H1 (cell line): ENCODE results near the gene NECTIN2. TPM values are rescaled to one million over a fixed set of nuclear protein-coding genes. Genes with fewer than 3 reads are reported as not detected.

Source experiments
- CTCF ChIA-PET: fragments of 300-600 bp; sonication (Branson Sonifier 250); formaldehyde crosslinking; loops from one replicate; lab custom pipeline; 2021; ENCODE audit not compliant: partially characterized antibody; lab: Charles Lee
- POLR2A ChIA-PET: fragments of 300-600 bp; sonication (Branson Sonifier 250); formaldehyde crosslinking; loops from one replicate; lab custom pipeline; 2021; ENCODE audit warnings: inconsistent platforms; ENCODE audit not compliant: partially characterized antibody; lab: Charles Lee
- DNase-seq, 2 experiments: peaks; one replicate each; pipeline versions ENCODE4 v3.0.0 to v3.0.0-alpha.2; 2010 to 2022; ENCODE audit warnings: low spot score in 2 of 2, low read depth in 1 of 2, mixed read lengths in 1 of 2
- FAIRE-seq: peaks from 2 replicates; lab custom pipeline; 2011; peaks lifted over from hg19 to GRCh38; lab: Jason Lieb, UNC
- H2AFZ ChIP-seq: 2 replicates; pipeline ENCODE4 v1.8.1; 2012; ENCODE audit warnings: low read length, inconsistent platforms
- H2AK5ac ChIP-seq: 2 replicates; pipeline ENCODE4 v1.6.1; 2013; ENCODE audit warnings: low read depth, low read length
- H2BK120ac ChIP-seq: replicated peaks from 2 replicates; pipeline ENCODE3; 2013; ENCODE audit warnings: low read depth, low read length, inconsistent platforms
- H2BK12ac ChIP-seq: 2 replicates; pipeline ENCODE4 v1.6.1; 2013; ENCODE audit warnings: low read depth, low read length
- H2BK15ac ChIP-seq: 2 replicates; pipeline ENCODE4 v1.6.1; 2013; ENCODE audit warnings: low read length
- H2BK20ac ChIP-seq: 2 replicates; pipeline ENCODE4 v1.6.1; 2013; ENCODE audit warnings: low read length
- H2BK5ac ChIP-seq: 2 replicates; pipeline ENCODE4 v1.6.1; 2013; ENCODE audit warnings: low read depth, low read length
- H3K14ac ChIP-seq: 2 replicates; pipeline ENCODE4 v1.6.1; 2013; ENCODE audit warnings: inconsistent platforms; ENCODE audit not compliant: insufficient read length
- H3K18ac ChIP-seq: 2 replicates; pipeline ENCODE4 v1.6.1; 2013; ENCODE audit warnings: low read length; ENCODE audit errors: extremely low read depth
- H3K23ac ChIP-seq: 2 replicates; pipeline ENCODE4 v1.6.1; 2013; ENCODE audit warnings: inconsistent platforms; ENCODE audit not compliant: insufficient read length
- H3K23me2 ChIP-seq: 2 replicates; pipeline ENCODE4 v1.6.1; 2013; ENCODE audit warnings: low read depth, low read length
- H3K27ac ChIP-seq: 2 replicates; pipeline ENCODE4 v1.6.1; 2011; ENCODE audit warnings: low read depth, low read length, inconsistent platforms
- H3K27me3 ChIP-seq, 4 experiments: replicated peaks in 1 of 4; 1 replicate in 1 of 4; 2 replicates in 3 of 4; pipeline versions ENCODE4 v1.6.1 to v1.8.1; 2011 to 2013; ENCODE audit warnings: low read length in 3 of 4, mild to moderate bottlenecking in 3 of 4, inconsistent platforms in 2 of 4, mixed read lengths in 2 of 4, moderate library complexity in 1 of 4; ENCODE audit not compliant: control insufficient read depth in 3 of 4, insufficient read depth in 3 of 4; ENCODE audit errors: extremely low read depth in 1 of 4
- H3K36me3 ChIP-seq, 4 experiments: 2 replicates each; pipeline versions ENCODE4 v1.6.1 to v1.8.1; 2011 to 2013; ENCODE audit warnings: mild to moderate bottlenecking in 4 of 4, low read length in 3 of 4, moderate library complexity in 2 of 4, control low read depth in 1 of 4, inconsistent platforms in 1 of 4; ENCODE audit not compliant: insufficient read depth in 4 of 4, control insufficient read depth in 2 of 4
- H3K4ac ChIP-seq: replicated peaks from 2 replicates; pipeline ENCODE3; 2013; ENCODE audit warnings: low read length, low read depth, mixed read lengths, inconsistent platforms; ENCODE audit not compliant: insufficient read length
- H3K4me1 ChIP-seq, 4 experiments: replicated peaks in 1 of 4; 1 replicate in 1 of 4; 2 replicates in 3 of 4; pipeline versions ENCODE4 v1.6.1 to v1.8.1; 2011 to 2013; ENCODE audit warnings: low read length in 3 of 4, inconsistent platforms in 2 of 4, mixed read lengths in 1 of 4; ENCODE audit not compliant: insufficient read depth in 4 of 4, control insufficient read depth in 3 of 4
- H3K4me2 ChIP-seq, 2 experiments: 2 replicates each; pipeline versions ENCODE4 v1.6.1 to v1.8.1; 2011 to 2013; ENCODE audit warnings: low read depth in 2 of 2, low read length in 2 of 2, control low read depth in 1 of 2, inconsistent platforms in 1 of 2, mild to moderate bottlenecking in 1 of 2; ENCODE audit not compliant: insufficient read depth in 1 of 2
- H3K4me3 ChIP-seq, 4 experiments: fragments of 200-600, 300-600 bp in 1 of 4; sonication (generic), shearing (Covaris generic), sonication (Bioruptor Twin) in 1 of 4; 2 replicates each; pipeline versions ENCODE4 v1.5.1 to v1.8.1; 2011 to 2016; ENCODE audit warnings: low read length in 4 of 4, low read depth in 3 of 4, control low read depth in 2 of 4, inconsistent platforms in 2 of 4, mild to moderate bottlenecking in 2 of 4, mixed read lengths in 1 of 4, moderate library complexity in 1 of 4; ENCODE audit not compliant: insufficient read depth in 2 of 4; ENCODE audit errors: extremely low read depth in 1 of 4
- H3K56ac ChIP-seq: replicated peaks from 2 replicates; pipeline ENCODE3; 2013; ENCODE audit warnings: low read depth, mild to moderate bottlenecking, mixed read lengths, low read length, inconsistent platforms; ENCODE audit not compliant: insufficient read length
- H3K79me1 ChIP-seq: 2 replicates; pipeline ENCODE4 v1.6.1; 2013; ENCODE audit warnings: low read depth, low read length, control low read depth
- H3K79me2 ChIP-seq, 2 experiments: 2 replicates each; pipeline versions ENCODE4 v1.6.1 to v1.8.1; 2012 to 2013; ENCODE audit warnings: low read length in 2 of 2, mild to moderate bottlenecking in 2 of 2, inconsistent platforms in 1 of 2; ENCODE audit not compliant: insufficient read depth in 2 of 2, control insufficient read depth in 1 of 2
- H3K9ac ChIP-seq, 4 experiments: replicated peaks in 1 of 4; 1 replicate in 1 of 4; 2 replicates in 3 of 4; pipeline versions ENCODE4 v1.6.1 to v1.8.1; 2011 to 2013; ENCODE audit warnings: low read depth in 3 of 4, low read length in 3 of 4, control low read depth in 2 of 4, mild to moderate bottlenecking in 2 of 4, moderate library complexity in 2 of 4, inconsistent platforms in 1 of 4; ENCODE audit errors: extremely low read depth in 1 of 4
- H3K9me3 ChIP-seq, 2 experiments: 2 replicates each; pipeline versions ENCODE4 v1.6.1 to v1.8.1; 2012 to 2013; ENCODE audit warnings: mild to moderate bottlenecking in 2 of 2, moderate library complexity in 2 of 2, control low read depth in 1 of 2, inconsistent platforms in 1 of 2, low read depth in 1 of 2, low read length in 1 of 2, mixed read lengths in 1 of 2; ENCODE audit not compliant: insufficient read depth in 2 of 2
- H4K20me1 ChIP-seq, 2 experiments: replicated peaks in 1 of 2; 2 replicates each; pipeline versions ENCODE3 to v1.8.1; 2011 to 2013; ENCODE audit warnings: inconsistent platforms in 2 of 2, low read length in 2 of 2, mild to moderate bottlenecking in 1 of 2; ENCODE audit not compliant: insufficient read depth in 2 of 2, control insufficient read depth in 1 of 2
- H4K5ac ChIP-seq: 2 replicates; pipeline ENCODE4 v1.6.1; 2013; ENCODE audit warnings: low read length, low read depth, mixed read lengths, inconsistent platforms; ENCODE audit not compliant: insufficient read length
- H4K8ac ChIP-seq: 2 replicates; pipeline ENCODE4 v1.8.0; 2013; ENCODE audit warnings: mild to moderate bottlenecking, moderate library complexity, low read length, inconsistent platforms; ENCODE audit not compliant: insufficient read depth; ENCODE audit errors: extremely low read depth
- H4K91ac ChIP-seq: replicated peaks from 2 replicates; pipeline ENCODE3; 2013; ENCODE audit warnings: low read length, mixed read lengths, inconsistent platforms; ENCODE audit not compliant: insufficient read length
- CEBPB ChIP-seq: IDR thresholded peaks from 2 replicates; pipeline ENCODE4 v1.6.1; 2012; ENCODE audit warnings: low read depth, low read length
- CHD1 ChIP-seq: IDR thresholded peaks from 2 replicates; pipeline ENCODE4 v1.6.1; 2012; ENCODE audit warnings: low read depth, low read length, improper control_type of control experiment
- CTBP2 ChIP-seq: IDR thresholded peaks from 2 replicates; pipeline ENCODE4 v1.7.0; 2011; ENCODE audit warnings: borderline replicate concordance, mild to moderate bottlenecking, moderate library complexity, mixed read lengths, low read length; ENCODE audit not compliant: insufficient read depth, insufficient read length
- EZH2 ChIP-seq: fragments of 200-600 bp; sonication (generic); IDR thresholded peaks from 2 replicates; pipeline ENCODE4 v1.7.1; 2012; ENCODE audit warnings: low read depth, mild to moderate bottlenecking, moderate library complexity, low read length, inconsistent platforms; ENCODE audit not compliant: severe bottlenecking
- KDM4A ChIP-seq: IDR thresholded peaks from one replicate; pipeline ENCODE4 v1.7.1; 2012; ENCODE audit warnings: low read depth, mild to moderate bottlenecking, moderate library complexity, low read length, inconsistent platforms; ENCODE audit not compliant: severe bottlenecking
- MAFK ChIP-seq: IDR thresholded peaks from 2 replicates; pipeline ENCODE4 v1.6.1; 2012; ENCODE audit warnings: low read depth, mild to moderate bottlenecking, improper control_type of control experiment, low read length
- NANOG ChIP-seq: IDR thresholded peaks from 2 replicates; pipeline ENCODE4 v1.6.1; 2011; ENCODE audit warnings: low read length, low read depth, mild to moderate bottlenecking, inconsistent platforms; ENCODE audit not compliant: insufficient read depth, poor library complexity, severe bottlenecking
- POLR2AphosphoS5 ChIP-seq: IDR thresholded peaks from 2 replicates; pipeline ENCODE4 v1.6.1; 2011; ENCODE audit warnings: low read depth, low read length
- RXRA ChIP-seq: IDR thresholded peaks from 2 replicates; pipeline ENCODE4 v1.6.1; 2011; ENCODE audit warnings: low read depth, mild to moderate bottlenecking, low read length, moderate library complexity; ENCODE audit not compliant: insufficient read depth
- SIX5 ChIP-seq: IDR thresholded peaks from 2 replicates; pipeline ENCODE4 v1.6.1; 2011; ENCODE audit warnings: mild to moderate bottlenecking, low read depth, low read length
- SP1 ChIP-seq: IDR thresholded peaks from 2 replicates; pipeline ENCODE4 v1.6.1; 2011; ENCODE audit warnings: low read depth, low read length
- WGBS, 2 experiments: shearing (Covaris generic) in 1 of 2; methylation state at CpG; one replicate each; pipeline versions ENCODE4 v1.1.6 to v1.1.7; 2013 to 2015; ENCODE audit warnings: low lambda C conversion rate in 2 of 2, mixed read lengths in 2 of 2, inconsistent platforms in 1 of 2, low coverage in 1 of 2, missing lambda C conversion rate in 1 of 2; ENCODE audit not compliant: insufficient replicate concordance in 2 of 2, insufficient coverage in 1 of 2, insufficient read length in 1 of 2; ENCODE audit errors: extremely low coverage in 1 of 2, missing lambda C conversion rate in 1 of 2; 5-methylcytosine and 5-hydroxymethylcytosine counted together
- polyA plus RNA-seq, 7 experiments: library from polyadenylated mRNA; depleted of rRNA in 3 of 7; stranded (reverse) in 5 of 7; unstranded in 2 of 7; fragments of >200 nt in 5 of 7; fragments of 200-250 nt in 2 of 7; gene quantifications; 1 replicate in 5 of 7; 2 replicates in 1 of 7; 4 replicates in 1 of 7; pipeline versions ENCODE4 v1.2.1 to v1.2.3, GENCODE V29; 2011 to 2013; ENCODE audit warnings: missing spikeins in 2 of 7, mixed read lengths in 2 of 7
- total RNA-seq: library from RNA; stranded (reverse); fragmentation: NEBNext Ultra II Directional; extraction: Animal tissue kit (Norgen Biotek cat#: 25700); gene quantifications from 2 replicates; pipeline ENCODE4 v1.2.1, GENCODE V29; 2021
- TF ChIP-seq, protein P1 (sequence below), 3 experiments: IDR thresholded peaks; 1 replicate in 2 of 3; 2 replicates in 1 of 3; pipeline versions ENCODE4 v1.5.1 to v1.6.1; 2011; ENCODE audit warnings: low read length in 3 of 3, mild to moderate bottlenecking in 3 of 3, inconsistent platforms in 2 of 3, low read depth in 1 of 3, moderate library complexity in 1 of 3; ENCODE audit not compliant: insufficient read depth in 1 of 3; ENCODE audit errors: control extremely low read depth in 1 of 3

NECTIN2 gene
- total and polyA plus RNA-seq, 2 of the 8 experiments (the other 6 are each of a cell fraction or from before 2014, with no cell fraction given) = 184 to 237 TPM

DNA sequence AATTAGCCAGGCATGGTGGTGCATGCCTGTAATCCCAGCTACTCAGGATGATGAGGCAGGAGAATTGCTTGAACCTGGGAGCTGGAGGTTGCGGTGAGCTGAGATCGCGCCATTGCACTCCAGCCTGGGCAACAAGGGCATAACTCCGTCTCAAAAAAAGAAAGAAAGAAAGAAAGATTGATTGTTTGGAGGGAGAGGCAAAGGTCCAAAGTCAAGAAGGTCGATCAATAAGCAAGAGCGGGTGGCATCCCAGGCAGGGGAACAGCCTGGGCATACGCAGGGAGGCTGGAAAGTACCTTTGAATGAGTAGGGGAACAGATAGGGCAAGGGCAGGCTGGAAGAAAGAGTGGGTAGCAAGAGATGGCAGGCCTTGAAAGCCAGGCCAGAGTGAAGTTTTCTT lies 84.0 kb downstream of the NECTIN2 start:
- POLR2A ChIA-PET = no interaction called here
- TF ChIP-seq KDM4A (no peak), RXRA (no peak), CEBPB (no peak), EZH2 (no peak), CTBP2 (no peak), SP1 (no peak), CHD1 (no peak), SIX5 (no peak), NANOG (no peak), MAFK (no peak), POLR2AphosphoS5 (no peak)
- TF ChIP-seq, protein P1, sequence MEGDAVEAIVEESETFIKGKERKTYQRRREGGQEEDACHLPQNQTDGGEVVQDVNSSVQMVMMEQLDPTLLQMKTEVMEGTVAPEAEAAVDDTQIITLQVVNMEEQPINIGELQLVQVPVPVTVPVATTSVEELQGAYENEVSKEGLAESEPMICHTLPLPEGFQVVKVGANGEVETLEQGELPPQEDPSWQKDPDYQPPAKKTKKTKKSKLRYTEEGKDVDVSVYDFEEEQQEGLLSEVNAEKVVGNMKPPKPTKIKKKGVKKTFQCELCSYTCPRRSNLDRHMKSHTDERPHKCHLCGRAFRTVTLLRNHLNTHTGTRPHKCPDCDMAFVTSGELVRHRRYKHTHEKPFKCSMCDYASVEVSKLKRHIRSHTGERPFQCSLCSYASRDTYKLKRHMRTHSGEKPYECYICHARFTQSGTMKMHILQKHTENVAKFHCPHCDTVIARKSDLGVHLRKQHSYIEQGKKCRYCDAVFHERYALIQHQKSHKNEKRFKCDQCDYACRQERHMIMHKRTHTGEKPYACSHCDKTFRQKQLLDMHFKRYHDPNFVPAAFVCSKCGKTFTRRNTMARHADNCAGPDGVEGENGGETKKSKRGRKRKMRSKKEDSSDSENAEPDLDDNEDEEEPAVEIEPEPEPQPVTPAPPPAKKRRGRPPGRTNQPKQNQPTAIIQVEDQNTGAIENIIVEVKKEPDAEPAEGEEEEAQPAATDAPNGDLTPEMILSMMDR (IDR thresholded peaks at IDR 0.05; ENCODE audit: control extremely low read depth in 1 of 3, insufficient read depth in 1 of 3, low read depth in 1 of 3, low read length in 3 of 3) = no peak

More for the DNA sequence above, 84.0 kb downstream of the NECTIN2 start:
- Histone ChIP-seq H3K27ac (no peak overlapping the region), H3K4ac (no peak overlapping the region), H3K23ac (no peak overlapping the region), H3K23me2 (no peaks in the 10 kb centered on the region), H2BK20ac (no peak overlapping the region), H3K9me3 (no peaks in the 10 kb centered on the region), H3K18ac (no peak overlapping the region), H3K79me1 (no peaks in the 10 kb centered on the region), H2AK5ac (no peak overlapping the region), H3K9ac (no peak overlapping the region), H2BK12ac (no peak overlapping the region), H3K4me3 (no peak overlapping the region), H3K4me1 (peaks cover 0 to 5% (median 0%) of the 10 kb centered on the region in 4 experiments; a peak in 2 of 7 replicates), H3K14ac (no peak overlapping the region), H3K79me2 (no peaks in the 10 kb centered on the region), H4K20me1 (no peaks in the 10 kb centered on the region), H2BK5ac (no peak overlapping the region), H4K8ac (no peak overlapping the region), H2BK120ac (no peak overlapping the region), H4K91ac (no peak overlapping the region), H3K56ac (no peak overlapping the region), H2AFZ (no peak overlapping the region), H2BK15ac (no peak overlapping the region), H3K4me2 (no peak overlapping the region), H4K5ac (no peak overlapping the region), H3K36me3 (no peaks in the 10 kb centered on the region), H3K27me3 (peaks cover 0 to 1% (median 0%) of the 10 kb centered on the region in 4 experiments; a peak in 1 of 7 replicates)
- 90% methylated on average over 7 of the region's 7 CpGs; no CpG with 5 or more reads in 1 of the 2 experiments for WGBS, 2 experiments
- DNase-seq (no peak), FAIRE-seq (no peak)
- CTCF ChIA-PET = interaction anchor here (1.6 to 1.8 kb wide), 2 partner anchors 22 to 23 kb away, joined by 4 to 6 read pairs; no protein-coding TSS in a partner anchor
